AG20443 (cell line): ENCODE data around the gene IL18.
"Not testable (repeated sequence)": the region's sequence is repeated elsewhere in the genome, so short reads cannot be mapped to it uniquely, and the experiment has no call there.

Source experiments
- DNase-seq: peaks from one replicate; pipeline ENCODE4 v3.0.0; 2012; ENCODE audit warnings: low spot score, mixed read lengths

Gene IL18

GRCh38 chr11:112163875-112164685 lies at the start of gene IL18:
Gene IL18, minus strand, starts transcription at chr11:112164094. Its CDS starts 9,041 bp downstream, at chr11:112155053.
- DNase-seq = peak; percentile 25

- no peak for DNase-seq
These were observed 48.8 kb upstream of the IL18 start for GRCh38 chr11:112212710-112213109.

- DNase-seq = no peak
These were observed 48.4 kb upstream of the IL18 start for GRCh38 chr11:112212290-112212689.

GRCh38 chr11:112211536-112211935 lies 47.6 kb upstream of the IL18 start:
- DNase-seq = no peak

GRCh38 chr11:112210890-112211289 lies 47.0 kb upstream of the IL18 start:
- no peak for DNase-seq

GRCh38 chr11:112206071-112206470 lies 42.2 kb upstream of the IL18 start:
- no peak for DNase-seq

- no peak for DNase-seq
These were observed 36.4 kb upstream of the IL18 start for GRCh38 chr11:112200252-112200651.

- DNase-seq = not testable (repeated sequence)
These were observed 35.2 kb upstream of the IL18 start for GRCh38 chr11:112199101-112199500.

- DNase-seq = no peak
These were observed 32.7 kb upstream of the IL18 start for GRCh38 chr11:112196519-112197087.

- DNase-seq = peak; percentile 18
These were observed 32.1 kb upstream of the IL18 start for GRCh38 chr11:112195951-112196351.

- DNase-seq = not testable (repeated sequence)
These were observed 31.2 kb upstream of the IL18 start for GRCh38 chr11:112195113-112195512.

GRCh38 chr11:112186304-112186703 lies 22.4 kb upstream of the IL18 start:
- no peak for DNase-seq

- DNase-seq = no peak
These were observed 22.0 kb upstream of the IL18 start for GRCh38 chr11:112185883-112186282.

- DNase-seq = no peak
These were observed 19.0 kb upstream of the IL18 start for GRCh38 chr11:112182867-112183266.

GRCh38 chr11:112179601-112180000 lies 15.7 kb upstream of the IL18 start:
- no peak for DNase-seq

GRCh38 chr11:112178936-112179335 lies 15.0 kb upstream of the IL18 start:
- no peak for DNase-seq

GRCh38 chr11:112178428-112178827 lies 14.5 kb upstream of the IL18 start:
- no peak for DNase-seq

- no peak for DNase-seq
These were observed 13.7 kb upstream of the IL18 start for GRCh38 chr11:112177589-112177988.

- no peak for DNase-seq
These were observed 12.2 kb upstream of the IL18 start for GRCh38 chr11:112176077-112176476.

- no peak for DNase-seq
These were observed 11.7 kb upstream of the IL18 start for GRCh38 chr11:112175599-112175952.

- peak; percentile 82 for DNase-seq
These were observed 11.1 kb upstream of the IL18 start, which contains the start of gene BCO2 for GRCh38 chr11:112174789-112175598. Gene BCO2, plus strand, starts transcription at chr11:112175512. Its CDS starts 90 bp downstream, at chr11:112175602.

GRCh38 chr11:112173152-112173551 lies 9.3 kb upstream of the IL18 start:
- DNase-seq = no peak
